Caco-2 (cell line): ENCODE measurements around the gene OSBPL1A. TPM values are rescaled to one million over a fixed set of nuclear protein-coding genes. Genes with fewer than 3 reads are reported as not detected.

Experiments
- BruUV-seq: library from RNA; stranded (reverse); fragments of 400-500 nt; replicated peaks from 2 replicates; lab custom pipeline; 2021; lab: Mats Ljungman, UMichigan
- CTCF ChIA-PET: fragments of 300-600 bp; sonication (Branson Sonifier 250); formaldehyde crosslinking; loops from one replicate; lab custom pipeline; 2022; ENCODE audit warnings: antibody characterized with exemption; lab: Charles Lee
- POLR2A ChIA-PET: fragments of 300-600 bp; sonication (Branson Sonifier 250); formaldehyde crosslinking; loops from one replicate; lab custom pipeline; 2022; ENCODE audit warnings: antibody characterized with exemption; lab: Charles Lee
- DNase-seq, 2 experiments: peaks; one replicate each; pipeline versions ENCODE4 v3.0.0 to v3.0.0-alpha.2; 2020 to 2022
- H3K27me3 ChIP-seq: replicated peaks from 2 replicates; pipeline ENCODE4 v1.6.0; 2011; ENCODE audit warnings: low read length; ENCODE audit not compliant: control insufficient read depth, insufficient read depth
- H3K36me3 ChIP-seq: 2 replicates; pipeline ENCODE4 v1.5.1; 2011; ENCODE audit warnings: low read length; ENCODE audit not compliant: control insufficient read depth, insufficient read depth
- H3K4me1 ChIP-seq: fragments of 250-450 bp; sonication (Bioruptor Pico); 2 replicates; pipeline ENCODE4 v1.5.1; 2020; ENCODE audit warnings: mild to moderate bottlenecking
- H3K4me3 ChIP-seq: 2 replicates; pipeline ENCODE4 v1.5.1; 2011; ENCODE audit warnings: low read depth, mild to moderate bottlenecking, control low read depth, low read length
- H3K9me3 ChIP-seq: fragments of 250-450 bp; sonication (Bioruptor Pico); 2 replicates; pipeline ENCODE4 v1.5.1; 2020; ENCODE audit warnings: mild to moderate bottlenecking, moderate library complexity
- H3K27ac Mint-ChIP-seq: one replicate; pipeline ENCODE4 v1.8.0; 2022; ENCODE audit warnings: mixed read lengths; ENCODE audit not compliant: unreplicated experiment
- H3K27me3 Mint-ChIP-seq: one replicate; pipeline ENCODE4 v1.8.0; 2022; ENCODE audit warnings: mixed read lengths; ENCODE audit not compliant: insufficient read depth, unreplicated experiment
- H3K36me3 Mint-ChIP-seq: one replicate; pipeline ENCODE4 v1.8.0; 2022; ENCODE audit warnings: mild to moderate bottlenecking, mixed read lengths; ENCODE audit not compliant: insufficient read depth, unreplicated experiment
- H3K4me1 Mint-ChIP-seq: one replicate; pipeline ENCODE4 v1.8.0; 2022; ENCODE audit warnings: low read depth, mixed read lengths; ENCODE audit not compliant: unreplicated experiment
- H3K4me3 Mint-ChIP-seq: one replicate; pipeline ENCODE4 v1.8.0; 2022; ENCODE audit warnings: mild to moderate bottlenecking, moderate library complexity, mixed read lengths; ENCODE audit not compliant: unreplicated experiment
- H3K9me3 Mint-ChIP-seq: one replicate; pipeline ENCODE4 v1.8.0; 2022; ENCODE audit warnings: mixed read lengths; ENCODE audit not compliant: unreplicated experiment
- CTCF ChIP-seq, 2 experiments: fragments of 200-600 bp in 1 of 2; IDR thresholded peaks; 1 replicate in 1 of 2; 2 replicates in 1 of 2; pipeline versions ENCODE4 v1.5.1 to v1.8.0; 2011 to 2022; ENCODE audit warnings: antibody characterized with exemption in 1 of 2, control low read depth in 1 of 2, inconsistent platforms in 1 of 2, low read depth in 1 of 2, low read length in 1 of 2, mild to moderate bottlenecking in 1 of 2, moderate library complexity in 1 of 2; ENCODE audit not compliant: insufficient read depth in 1 of 2, severe bottlenecking in 1 of 2, unreplicated experiment in 1 of 2
- intact Hi-C: fragments of 100-400 bp; cut with micrococcal nuclease; formaldehyde crosslinking; loops from one replicate; pipeline ENCODE4 v1.10.0; 2022; ENCODE audit not compliant: unreplicated experiment
- total RNA-seq: library from RNA; stranded (reverse); gene quantifications from 2 replicates; pipeline ENCODE4 v1.2.3, GENCODE V29; 2022

OSBPL1A gene
- total RNA-seq, 1 experiment from 2014 or later: 15.7 TPM

- CTCF ChIA-PET: interaction anchor here (1.6 kb wide), 1 partner anchor 95 kb away, joined by 8 read pairs; no protein-coding TSS in a partner anchor
- H3K27me3 Mint-ChIP-seq: no peaks in the 10 kb centered on the region
- TF ChIP-seq CTCF (IDR thresholded peaks at IDR 0.05; ENCODE audit: insufficient read depth in 1 of 2, low read depth in 1 of 2, low read length in 1 of 2, severe bottlenecking in 1 of 2, unreplicated experiment in 1 of 2): no peak
- no peaks in the 10 kb centered on the region for H3K9me3 Mint-ChIP-seq
- peaks cover 11% of the 10 kb centered on the region for H3K4me1 Mint-ChIP-seq
- Histone ChIP-seq H3K27me3 (no peaks in the 10 kb centered on the region), H3K4me1 (no peaks in the 10 kb centered on the region), H3K4me3 (peak overlapping the region; percentile 63), H3K9me3 (no peaks in the 10 kb centered on the region), H3K36me3 (no peaks in the 10 kb centered on the region)
- H3K27ac Mint-ChIP-seq: peak overlapping the region; percentile 69
- POLR2A ChIA-PET: no interaction called here
- H3K4me3 Mint-ChIP-seq: peak overlapping the region; percentile 83
- intact Hi-C loops: no loop called here
- DNase-seq: no peak
- BruUV-seq: no TSS peak
- peaks cover 6% of the 10 kb centered on the region for H3K36me3 Mint-ChIP-seq
These were observed 125.4 kb downstream of the OSBPL1A start for GRCh38 chr18:24272229-24272525.

- no peaks in the 10 kb centered on the region for H3K4me1 ChIP-seq
- BruUV-seq: no TSS peak
- ChIA-PET CTCF (interaction anchor here (1.6 kb wide), 1 partner anchor 95 kb away, joined by 8 read pairs; no protein-coding TSS in a partner anchor), POLR2A (no interaction called here)
- H3K27me3 Mint-ChIP-seq: no peaks in the 10 kb centered on the region
- H3K36me3 ChIP-seq: no peaks in the 10 kb centered on the region
- peak overlapping the region; percentile 63 for H3K4me3 ChIP-seq
- H3K27ac Mint-ChIP-seq: peak overlapping the region; percentile 69
- peaks cover 6% of the 10 kb centered on the region for H3K36me3 Mint-ChIP-seq
- intact Hi-C loops: no loop called here
- TF ChIP-seq CTCF (IDR thresholded peaks at IDR 0.05; ENCODE audit: insufficient read depth in 1 of 2, low read depth in 1 of 2, low read length in 1 of 2, severe bottlenecking in 1 of 2, unreplicated experiment in 1 of 2): peak in 1 of 2 experiments; percentile 23
- no peaks in the 10 kb centered on the region for H3K9me3 ChIP-seq
- H3K27me3 ChIP-seq: no peaks in the 10 kb centered on the region
- peak overlapping the region; percentile 83 for H3K4me3 Mint-ChIP-seq
- peaks cover 11% of the 10 kb centered on the region for H3K4me1 Mint-ChIP-seq
- no peaks in the 10 kb centered on the region for H3K9me3 Mint-ChIP-seq
- peak; percentile 78 to 80 for DNase-seq
These were observed 126.0 kb downstream of the OSBPL1A start for GRCh38 chr18:24271381-24272228.

GRCh38 chr18:24270937-24271380, 126.7 kb downstream of the OSBPL1A start:
- Histone ChIP-seq H3K4me1 (no peaks in the 10 kb centered on the region), H3K4me3 (peak overlapping the region; percentile 63), H3K36me3 (no peaks in the 10 kb centered on the region), H3K9me3 (no peaks in the 10 kb centered on the region), H3K27me3 (no peaks in the 10 kb centered on the region)
- ChIA-PET CTCF (interaction anchor here (1.6 kb wide), 1 partner anchor 94 kb away, joined by 8 read pairs; no protein-coding TSS in a partner anchor), POLR2A (no interaction called here)
- no peak for TF ChIP-seq CTCF (IDR thresholded peaks at IDR 0.05; ENCODE audit: insufficient read depth in 1 of 2, low read depth in 1 of 2, low read length in 1 of 2, severe bottlenecking in 1 of 2, unreplicated experiment in 1 of 2)
- Mint-ChIP-seq H3K36me3 (peaks cover 6% of the 10 kb centered on the region), H3K27me3 (no peaks in the 10 kb centered on the region), H3K4me1 (peaks cover 11% of the 10 kb centered on the region), H3K4me3 (peak overlapping the region; percentile 83), H3K27ac (peak overlapping the region; percentile 69), H3K9me3 (no peaks in the 10 kb centered on the region)
- intact Hi-C loops: no loop called here
- no peak for DNase-seq
- BruUV-seq: no TSS peak
